Testis (tissue), 3 donors: ENCODE results near the gene SEPHS1. TPM values are rescaled to one million over a fixed set of nuclear protein-coding genes. Genes with fewer than 3 reads are reported as not detected.
"Not testable (repeated sequence)": the region's sequence is repeated elsewhere in the genome, so short reads cannot be mapped to it uniquely, and the experiment has no call there.

Source experiments
- DNase-seq: peaks from one replicate; pipeline ENCODE4 v3.0.0-alpha.2; 2019
- H3K27ac ChIP-seq, 2 donors: fragments of 200-600 bp; sonication (generic); one replicate each; pipeline ENCODE4 v1.5.1; 2019
- H3K27me3 ChIP-seq: fragments of 200-600 bp; sonication (generic); one replicate; pipeline ENCODE4 v1.5.1; 2019
- H3K36me3 ChIP-seq: fragments of 200-600 bp; sonication (generic); one replicate; pipeline ENCODE4 v1.5.1; 2017; ENCODE audit warnings: low read depth; ENCODE audit errors: missing control alignments
- H3K4me1 ChIP-seq: fragments of 200-600 bp; sonication (generic); one replicate; pipeline ENCODE4 v1.5.1; 2019
- H3K4me3 ChIP-seq, 2 donors: fragments of 200-600 bp; sonication (generic); one replicate each; pipeline ENCODE4 v1.5.1; 2017 to 2019
- H3K9me3 ChIP-seq: fragments of 200-600 bp; sonication (generic); one replicate; pipeline ENCODE4 v1.5.1; 2017
- CTCF ChIP-seq, 3 experiments: fragments of 450-650 bp in 2 of 3; fragments of 200-600 bp in 1 of 3; sonication (generic) in 1 of 3; IDR thresholded peaks; one replicate each; pipeline ENCODE4 v1.5.1; 2016 to 2019; ENCODE audit warnings: antibody characterized with exemption in 3 of 3, mild to moderate bottlenecking in 2 of 3, moderate library complexity in 1 of 3
- POLR2A ChIP-seq: fragments of 450-650 bp; IDR thresholded peaks from one replicate; pipeline ENCODE4 v1.6.1; 2017; ENCODE audit warnings: antibody characterized with exemption, mild to moderate bottlenecking, moderate library complexity
- WGBS, 2 donors: methylation state at CpG; one replicate each; pipeline ENCODE4 v1.1.5; 2018; 5-methylcytosine and 5-hydroxymethylcytosine counted together
- intact Hi-C: fragments of 100-400 bp; cut with DNase I; formaldehyde crosslinking; loops from one replicate; pipeline ENCODE4 v1.15.1; 2023; ENCODE audit warnings: low total_unique reads
- polyA plus RNA-seq: library from polyadenylated mRNA; stranded (reverse); fragments of 350-450 nt; fragmentation: Illumina TruSeq; extraction: RNeasy Lipid Tissue Mini Kit (QIAGEN cat#74804); gene quantifications from one replicate; pipeline ENCODE4 v1.2.3, GENCODE V29; 2014; ENCODE audit warnings: low read depth, low replicate concordance; ENCODE audit not compliant: insufficient read depth
- total RNA-seq, 2 donors: library from RNA; depleted of rRNA; stranded (reverse); fragments of >200 nt; gene quantifications; one replicate each; pipeline ENCODE4 v1.2.3, GENCODE V29; 2016

Gene SEPHS1
- total and polyA plus RNA-seq, 3 donors from 2014 or later, result 31.1 to 48.3 (median 41.7) TPM

GRCh38 chr10:13294784-13295183 lies 53.3 kb downstream of the SEPHS1 start:
- no peak for DNase-seq
- Histone ChIP-seq H3K4me3 (no peak overlapping the region), H3K27ac (no peak overlapping the region), H3K27me3 (no peaks in the 10 kb centered on the region), H3K36me3 (no peaks in the 10 kb centered on the region), H3K9me3 (no peaks in the 10 kb centered on the region), H3K4me1 (peaks cover 6% of the 10 kb centered on the region)
- WGBS, 2 donors, result 80 to 91% methylated on average over 2 of the region's 2 CpGs
- intact Hi-C loops, result no loop called here
- no peak for TF ChIP-seq CTCF (IDR thresholded peaks at IDR 0.05)
- TF ChIP-seq POLR2A, result no peak

DNA sequence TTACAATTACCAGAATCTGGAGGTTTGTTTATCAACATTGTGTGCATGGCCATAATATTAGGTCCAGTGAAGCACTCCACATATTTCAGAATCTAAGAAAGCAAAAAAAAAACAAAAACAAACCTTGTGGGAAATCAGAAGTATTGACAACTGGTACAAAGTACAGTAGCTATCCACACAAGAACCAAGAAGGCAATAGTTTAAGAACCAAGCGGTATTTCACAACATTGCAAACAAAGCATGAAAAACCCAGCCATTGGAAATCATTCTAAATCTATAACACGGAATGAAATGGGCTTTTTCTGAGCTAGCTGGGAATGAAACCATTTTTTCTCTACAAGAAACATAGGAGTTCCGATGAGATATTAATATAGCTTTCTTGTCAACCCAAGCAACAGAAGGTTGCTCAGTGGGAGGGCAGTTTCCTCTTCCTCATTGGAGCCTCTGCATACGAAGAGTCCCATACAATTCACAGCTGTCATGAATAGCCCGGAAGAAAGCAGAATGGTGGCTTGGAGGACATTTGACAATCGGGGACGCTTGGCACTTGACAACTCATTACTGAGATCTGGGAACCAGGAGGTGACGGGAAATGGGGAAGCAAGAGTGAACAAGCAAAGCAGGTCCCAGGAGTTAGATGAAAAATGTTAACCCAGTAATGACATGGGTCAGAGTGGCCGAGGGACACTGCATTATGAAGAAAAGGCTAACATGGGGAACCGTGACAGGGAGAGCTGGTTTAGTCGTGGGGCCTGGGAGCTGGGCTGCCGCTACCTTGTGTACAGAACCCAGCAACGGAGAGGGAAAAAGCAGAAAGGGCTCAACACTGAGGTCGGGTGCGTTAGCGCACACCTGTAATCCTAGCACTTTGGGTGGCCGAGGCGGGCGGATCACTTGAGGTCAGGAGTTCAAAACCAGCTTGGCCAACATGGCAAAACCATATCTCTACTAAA lies 56.0 kb downstream of the SEPHS1 start:
- 93% methylated on average over 19 of the region's 19 CpGs for WGBS, 2 donors
- H3K36me3 ChIP-seq, result no peaks in the 10 kb centered on the region
- no peak overlapping the region for H3K27ac ChIP-seq
- H3K4me3 ChIP-seq, result no peak overlapping the region
- H3K9me3 ChIP-seq, result no peaks in the 10 kb centered on the region
- TF ChIP-seq POLR2A, result no peak
- TF ChIP-seq CTCF (IDR thresholded peaks at IDR 0.05), result no peak
- intact Hi-C loops, result no loop called here
- DNase-seq, result no peak
- H3K27me3 ChIP-seq, result no peaks in the 10 kb centered on the region
- no peaks in the 10 kb centered on the region for H3K4me1 ChIP-seq

- intact Hi-C loops, result no loop called here
- no peak for TF ChIP-seq CTCF (IDR thresholded peaks at IDR 0.05)
- TF ChIP-seq POLR2A, result no peak
Observed at GRCh38 chr10:13291061-13291460, 57.0 kb downstream of the SEPHS1 start.

GRCh38 chr10:13284050-13284449 lies 64.0 kb downstream of the SEPHS1 start:
- DNase-seq, result no peak
- no peak overlapping the region for H3K27ac ChIP-seq
- no peak for TF ChIP-seq CTCF (IDR thresholded peaks at IDR 0.05)
- TF ChIP-seq POLR2A, result no peak
- intact Hi-C loops, result no loop called here
- H3K4me3 ChIP-seq, result no peak overlapping the region
- H3K36me3 ChIP-seq, result no peaks in the 10 kb centered on the region
- H3K27me3 ChIP-seq, result no peaks in the 10 kb centered on the region
- WGBS, 2 donors, result 90 to 96% methylated on average over 4 of the region's 4 CpGs
- H3K9me3 ChIP-seq, result no peaks in the 10 kb centered on the region
- no peaks in the 10 kb centered on the region for H3K4me1 ChIP-seq

More at GRCh38 chr10:13291061-13291460, 57.0 kb downstream of the SEPHS1 start:
- WGBS, 2 donors, result 87 to 94% methylated on average over 4 of the region's 4 CpGs
- no peak for DNase-seq
- H3K4me1 ChIP-seq, result no peaks in the 10 kb centered on the region
- H3K9me3 ChIP-seq, result no peaks in the 10 kb centered on the region
- no peaks in the 10 kb centered on the region for H3K36me3 ChIP-seq
- no peak overlapping the region for H3K4me3 ChIP-seq
- H3K27me3 ChIP-seq, result no peaks in the 10 kb centered on the region
- no peak overlapping the region for H3K27ac ChIP-seq

DNA sequence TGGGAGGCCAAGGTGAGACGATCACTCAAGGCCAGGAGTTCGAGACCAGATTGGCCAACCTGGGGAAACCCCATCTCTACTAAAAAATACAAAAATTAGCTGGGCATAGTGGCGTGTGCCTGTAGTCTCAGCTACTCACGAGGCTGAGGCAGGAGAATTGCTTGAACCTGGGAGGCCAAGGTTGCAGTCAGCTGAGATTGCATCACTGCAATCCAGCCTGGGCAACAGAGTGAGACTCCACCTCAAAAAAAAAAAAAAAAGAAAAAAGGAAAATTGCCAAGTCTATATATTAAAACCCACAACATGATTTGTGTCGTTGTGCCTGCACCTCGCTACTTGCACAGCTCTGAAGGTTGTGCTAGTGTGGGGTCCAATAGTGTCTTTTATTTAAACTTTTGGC lies 65.7 kb downstream of the SEPHS1 start:
- intact Hi-C loops, H3K27ac ChIP-seq, H3K4me3 ChIP-seq, H3K9me3 ChIP-seq, DNase-seq, H3K4me1 ChIP-seq, H3K36me3 ChIP-seq, H3K27me3 ChIP-seq: not testable (repeated sequence)
- WGBS, 2 donors, result 90 to 91% methylated on average over 6 of the region's 6 CpGs
